MCF 10A (cell line): ENCODE results near the gene LMOD3. TPM values are rescaled to one million over a fixed set of nuclear protein-coding genes. Genes with fewer than 3 reads are reported as not detected.

Experiments
- BruUV-seq: library from RNA; stranded (reverse); fragments of 400-500 nt; replicated peaks from 2 replicates; lab custom pipeline; 2021; lab: Mats Ljungman, UMichigan
- CTCF ChIA-PET: fragments of 300-600 bp; sonication (Branson Sonifier 250); formaldehyde crosslinking; extraction: SDS; loops from one replicate; lab custom pipeline; 2021; ENCODE audit warnings: antibody characterized with exemption, inconsistent platforms; lab: Yijun Ruan, JAX
- POLR2A ChIA-PET: fragments of 300-600, 350-650 bp; sonication (Branson Sonifier 250); formaldehyde crosslinking; extraction: SDS; loops from one replicate; lab custom pipeline; 2020; ENCODE audit warnings: antibody characterized with exemption, inconsistent platforms; lab: Yijun Ruan, JAX
- DNase-seq: peaks from one replicate; pipeline ENCODE4 v3.0.0-alpha.2; 2018; ENCODE audit not compliant: unreplicated experiment
- H3K27ac Mint-ChIP-seq: one replicate; pipeline ENCODE4 v1.8.0; 2022; ENCODE audit warnings: mild to moderate bottlenecking, low read depth, mixed read lengths; ENCODE audit not compliant: unreplicated experiment
- H3K27me3 Mint-ChIP-seq: one replicate; pipeline ENCODE4 v1.8.0; 2022; ENCODE audit warnings: mixed read lengths; ENCODE audit not compliant: insufficient read depth, unreplicated experiment
- H3K36me3 Mint-ChIP-seq: one replicate; pipeline ENCODE4 v1.8.0; 2022; ENCODE audit warnings: mild to moderate bottlenecking, moderate library complexity, mixed read lengths; ENCODE audit not compliant: insufficient read depth, unreplicated experiment
- H3K4me1 Mint-ChIP-seq: one replicate; pipeline ENCODE4 v1.8.0; 2022; ENCODE audit warnings: mixed read lengths; ENCODE audit not compliant: insufficient read depth, unreplicated experiment
- H3K4me3 Mint-ChIP-seq: one replicate; pipeline ENCODE4 v1.8.0; 2022; ENCODE audit warnings: mild to moderate bottlenecking, moderate library complexity, mixed read lengths; ENCODE audit not compliant: unreplicated experiment
- H3K9me3 Mint-ChIP-seq: one replicate; pipeline ENCODE4 v1.8.0; 2022; ENCODE audit warnings: mixed read lengths; ENCODE audit not compliant: unreplicated experiment
- CTCF ChIP-seq: fragments of 200-600 bp; IDR thresholded peaks from one replicate; pipeline ENCODE4 v1.8.0; 2022; ENCODE audit warnings: antibody characterized with exemption, mild to moderate bottlenecking; ENCODE audit not compliant: unreplicated experiment
- intact Hi-C: fragments of 100-400 bp; cut with micrococcal nuclease; formaldehyde crosslinking; loops from 2 replicates; pipeline ENCODE4 v1.14.1; 2022
- total RNA-seq: library from RNA; stranded (reverse); gene quantifications from 2 replicates; pipeline ENCODE4 v1.2.3, GENCODE V29; 2022

Gene LMOD3
- total RNA-seq, 1 experiment from 2014 or later = not detected

- ChIA-PET CTCF (interaction anchor here (0.6 to 1.9 kb wide), 7 partner anchors 16 to 527 kb away, joined by 3 to 12 read pairs (median 5); no protein-coding TSS in a partner anchor), POLR2A (no interaction called here)
- intact Hi-C loops = no loop called here
- no peak for TF ChIP-seq CTCF
- no TSS peak for BruUV-seq
- Mint-ChIP-seq H3K4me3 (no peak overlapping the region), H3K4me1 (peaks cover 18% of the 10 kb centered on the region), H3K9me3 (no peaks in the 10 kb centered on the region), H3K27me3 (no peaks in the 10 kb centered on the region), H3K27ac (no peak overlapping the region), H3K36me3 (no peaks in the 10 kb centered on the region)
- no peak for DNase-seq
These were observed 22.3 kb upstream of the LMOD3 start for GRCh38 chr3:69144631-69145245.

- Mint-ChIP-seq H3K4me1 (peaks cover 18% of the 10 kb centered on the region), H3K9me3 (no peaks in the 10 kb centered on the region), H3K27me3 (no peaks in the 10 kb centered on the region), H3K36me3 (no peaks in the 10 kb centered on the region), H3K27ac (no peak overlapping the region), H3K4me3 (no peak overlapping the region)
- no peak for TF ChIP-seq CTCF
- BruUV-seq = no TSS peak
- ChIA-PET POLR2A (no interaction called here), CTCF (interaction anchor here (1.2 to 1.9 kb wide), 2 partner anchors 23 to 64 kb away, joined by 5 to 12 read pairs; no protein-coding TSS in a partner anchor)
- intact Hi-C loops = no loop called here
- peak; percentile 65 for DNase-seq
These were observed 21.2 kb upstream of the LMOD3 start for GRCh38 chr3:69143612-69144011.

GRCh38 chr3:69142797-69143454, 20.5 kb upstream of the LMOD3 start:
- no peaks in the 10 kb centered on the region for H3K36me3 Mint-ChIP-seq
- POLR2A ChIA-PET = no interaction called here
- H3K4me3 Mint-ChIP-seq = no peak overlapping the region
- BruUV-seq = TSS peak; percentile 99
- H3K9me3 Mint-ChIP-seq = no peaks in the 10 kb centered on the region
- H3K27me3 Mint-ChIP-seq = no peaks in the 10 kb centered on the region
- peaks cover 18% of the 10 kb centered on the region for H3K4me1 Mint-ChIP-seq
- H3K27ac Mint-ChIP-seq = no peak overlapping the region
- CTCF ChIA-PET = interaction anchor here (1.7 kb wide), 1 partner anchor 22 kb away, joined by 9 read pairs; no protein-coding TSS in a partner anchor
- DNase-seq = no peak
- TF ChIP-seq CTCF = no peak
- intact Hi-C loops = no loop called here

GRCh38 chr3:69142090-69142489, 19.7 kb upstream of the LMOD3 start:
- ChIA-PET POLR2A (no interaction called here), CTCF (interaction anchor here (1.7 to 4.7 kb wide), 2 partner anchors 19 to 21 kb away, joined by 9 to 17 read pairs; no protein-coding TSS in a partner anchor)
- peaks cover 18% of the 10 kb centered on the region for H3K4me1 Mint-ChIP-seq
- H3K4me3 Mint-ChIP-seq = no peak overlapping the region
- no peak overlapping the region for H3K27ac Mint-ChIP-seq
- no peaks in the 10 kb centered on the region for H3K36me3 Mint-ChIP-seq
- intact Hi-C loops = no loop called here
- no peak for DNase-seq
- H3K27me3 Mint-ChIP-seq = no peaks in the 10 kb centered on the region
- H3K9me3 Mint-ChIP-seq = no peaks in the 10 kb centered on the region
- no peak for TF ChIP-seq CTCF
- BruUV-seq = no TSS peak
